A673 (cell line): ENCODE results near the gene ZBTB44. TPM values are rescaled to one million over a fixed set of nuclear protein-coding genes. Genes with fewer than 3 reads are reported as not detected.
"Not testable (repeated sequence)": the region's sequence is repeated elsewhere in the genome, so short reads cannot be mapped to it uniquely, and the experiment has no call there.

Experiments used
- BruUV-seq: library from RNA; stranded (reverse); fragments of 400-500 nt; replicated peaks from 2 replicates; lab custom pipeline; 2021; lab: Mats Ljungman, UMichigan
- CTCF ChIA-PET: fragments of 300-600 bp; sonication (Branson Sonifier 250); formaldehyde crosslinking; loops from one replicate; lab custom pipeline; 2022; ENCODE audit warnings: antibody characterized with exemption; lab: Charles Lee
- POLR2A ChIA-PET: fragments of 300-600 bp; sonication (Branson Sonifier 250); formaldehyde crosslinking; loops from one replicate; lab custom pipeline; 2022; ENCODE audit warnings: antibody characterized with exemption; ENCODE audit not compliant: low non-redundant PET; lab: Charles Lee
- DNase-seq: peaks from one replicate; pipeline ENCODE4 v3.0.0-alpha.2; 2015; ENCODE audit warnings: low spot score
- H3K27ac ChIP-seq: fragments of 200-600 bp; sonication (generic); 2 replicates; pipeline ENCODE4 v1.5.1; 2016; ENCODE audit warnings: mixed run types, low read depth, mild to moderate bottlenecking, mixed read lengths, antibody characterized with exemption, low read length; ENCODE audit not compliant: poor library complexity, severe bottlenecking
- H3K27me3 ChIP-seq: fragments of 200-600 bp; sonication (generic); replicated peaks from 2 replicates; pipeline ENCODE4 v1.6.1; 2017; ENCODE audit warnings: mixed run types, low read depth, mild to moderate bottlenecking, mixed read lengths, antibody characterized with exemption, low read length; ENCODE audit not compliant: insufficient read depth, poor library complexity
- H3K36me3 ChIP-seq: fragments of 200-600 bp; sonication (generic); 2 replicates; pipeline ENCODE4 v1.6.1; 2016; ENCODE audit warnings: mixed run types, mild to moderate bottlenecking, mixed read lengths, antibody characterized with exemption, low read length; ENCODE audit not compliant: insufficient read depth, poor library complexity, severe bottlenecking
- H3K4me1 ChIP-seq: fragments of 200-600 bp; sonication (generic); 2 replicates; pipeline ENCODE4 v1.6.1; 2017; ENCODE audit warnings: mixed run types, mild to moderate bottlenecking, mixed read lengths, antibody characterized with exemption, low read length; ENCODE audit not compliant: insufficient read depth, poor library complexity, severe bottlenecking
- H3K4me3 ChIP-seq: fragments of 200-600 bp; sonication (generic); 2 replicates; pipeline ENCODE4 v1.5.1; 2016; ENCODE audit warnings: low read depth, mixed run types, mild to moderate bottlenecking, mixed read lengths, low read length; ENCODE audit not compliant: poor library complexity, severe bottlenecking
- H3K9me3 ChIP-seq: fragments of 200-600 bp; sonication (generic); 2 replicates; pipeline ENCODE4 v1.6.1; 2016; ENCODE audit warnings: mixed run types, low read depth, mild to moderate bottlenecking, mixed read lengths, antibody characterized with exemption, low read length; ENCODE audit not compliant: poor library complexity, severe bottlenecking
- EZH2 ChIP-seq: fragments of 200-600 bp; sonication (generic); IDR thresholded peaks from 2 replicates; pipeline ENCODE4 v1.6.1; 2017; ENCODE audit warnings: borderline replicate concordance, low read depth, mild to moderate bottlenecking, mixed read lengths, antibody characterized with exemption, low read length; ENCODE audit not compliant: poor library complexity, severe bottlenecking
- intact Hi-C: fragments of 100-400 bp; cut with micrococcal nuclease; formaldehyde crosslinking; loops from one replicate; pipeline ENCODE4 v1.10.0; 2022; ENCODE audit not compliant: unreplicated experiment
- total RNA-seq: library from RNA; stranded (reverse); gene quantifications from 2 replicates; pipeline ENCODE4 v1.2.3, GENCODE V29; 2021
- TF ChIP-seq, protein P1 (sequence below): fragments of 300-800, 200-600 bp; sonication (generic); conservative IDR thresholded peaks from 2 replicates; pipeline ENCODE4 v1.5.1; 2017; ENCODE audit warnings: low read depth, mild to moderate bottlenecking, antibody characterized with exemption, low read length, moderate library complexity, mixed read lengths

The ZBTB44 gene
- total RNA-seq, 1 experiment from 2014 or later = 37.0 TPM

DNA sequence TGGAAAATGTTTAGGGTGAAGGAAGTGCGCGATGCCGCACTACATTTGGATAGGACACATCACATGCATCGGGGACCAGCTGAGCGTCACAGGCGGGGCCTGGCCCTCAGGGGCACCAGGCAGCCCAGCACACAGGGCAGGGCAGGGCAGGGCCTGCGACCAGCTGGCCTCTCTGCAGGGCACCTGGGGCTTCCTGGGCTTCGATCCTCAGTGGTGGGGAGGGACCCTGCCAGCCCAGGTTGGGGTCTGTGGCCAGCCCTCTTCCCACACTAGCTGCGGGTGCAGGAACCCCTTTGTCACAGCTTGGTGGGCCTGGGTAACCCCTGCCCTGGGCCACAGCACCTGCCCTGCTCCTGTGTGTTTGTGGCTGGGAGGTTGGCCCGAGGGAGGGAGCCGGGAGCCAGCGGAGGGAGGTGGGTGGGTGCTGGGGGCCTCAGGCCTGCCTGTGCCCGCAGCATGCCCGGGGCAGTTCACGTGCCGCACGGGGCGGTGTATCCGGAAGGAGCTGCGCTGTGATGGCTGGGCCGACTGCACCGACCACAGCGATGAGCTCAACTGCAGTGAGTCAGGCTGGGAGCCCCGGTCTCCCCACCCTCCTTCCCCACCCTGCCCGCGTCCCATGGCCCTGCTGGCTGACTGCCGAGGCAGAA is 117.2 kb downstream of the ZBTB44 start:
- no peaks in the 10 kb centered on the region for H3K36me3 ChIP-seq
- DNase-seq = no peak
- H3K4me1 ChIP-seq = no peaks in the 10 kb centered on the region
- CTCF ChIA-PET = no interaction called here
- POLR2A ChIA-PET = no interaction called here
- H3K9me3 ChIP-seq = no peaks in the 10 kb centered on the region
- no peak overlapping the region for H3K27ac ChIP-seq
- H3K27me3 ChIP-seq = no peaks in the 10 kb centered on the region
- BruUV-seq = no TSS peak
- no peak overlapping the region for H3K4me3 ChIP-seq
- intact Hi-C loops = no loop called here
- TF ChIP-seq, protein P1, sequence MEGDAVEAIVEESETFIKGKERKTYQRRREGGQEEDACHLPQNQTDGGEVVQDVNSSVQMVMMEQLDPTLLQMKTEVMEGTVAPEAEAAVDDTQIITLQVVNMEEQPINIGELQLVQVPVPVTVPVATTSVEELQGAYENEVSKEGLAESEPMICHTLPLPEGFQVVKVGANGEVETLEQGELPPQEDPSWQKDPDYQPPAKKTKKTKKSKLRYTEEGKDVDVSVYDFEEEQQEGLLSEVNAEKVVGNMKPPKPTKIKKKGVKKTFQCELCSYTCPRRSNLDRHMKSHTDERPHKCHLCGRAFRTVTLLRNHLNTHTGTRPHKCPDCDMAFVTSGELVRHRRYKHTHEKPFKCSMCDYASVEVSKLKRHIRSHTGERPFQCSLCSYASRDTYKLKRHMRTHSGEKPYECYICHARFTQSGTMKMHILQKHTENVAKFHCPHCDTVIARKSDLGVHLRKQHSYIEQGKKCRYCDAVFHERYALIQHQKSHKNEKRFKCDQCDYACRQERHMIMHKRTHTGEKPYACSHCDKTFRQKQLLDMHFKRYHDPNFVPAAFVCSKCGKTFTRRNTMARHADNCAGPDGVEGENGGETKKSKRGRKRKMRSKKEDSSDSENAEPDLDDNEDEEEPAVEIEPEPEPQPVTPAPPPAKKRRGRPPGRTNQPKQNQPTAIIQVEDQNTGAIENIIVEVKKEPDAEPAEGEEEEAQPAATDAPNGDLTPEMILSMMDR = no peak
- TF ChIP-seq EZH2 = no peak

DNA sequence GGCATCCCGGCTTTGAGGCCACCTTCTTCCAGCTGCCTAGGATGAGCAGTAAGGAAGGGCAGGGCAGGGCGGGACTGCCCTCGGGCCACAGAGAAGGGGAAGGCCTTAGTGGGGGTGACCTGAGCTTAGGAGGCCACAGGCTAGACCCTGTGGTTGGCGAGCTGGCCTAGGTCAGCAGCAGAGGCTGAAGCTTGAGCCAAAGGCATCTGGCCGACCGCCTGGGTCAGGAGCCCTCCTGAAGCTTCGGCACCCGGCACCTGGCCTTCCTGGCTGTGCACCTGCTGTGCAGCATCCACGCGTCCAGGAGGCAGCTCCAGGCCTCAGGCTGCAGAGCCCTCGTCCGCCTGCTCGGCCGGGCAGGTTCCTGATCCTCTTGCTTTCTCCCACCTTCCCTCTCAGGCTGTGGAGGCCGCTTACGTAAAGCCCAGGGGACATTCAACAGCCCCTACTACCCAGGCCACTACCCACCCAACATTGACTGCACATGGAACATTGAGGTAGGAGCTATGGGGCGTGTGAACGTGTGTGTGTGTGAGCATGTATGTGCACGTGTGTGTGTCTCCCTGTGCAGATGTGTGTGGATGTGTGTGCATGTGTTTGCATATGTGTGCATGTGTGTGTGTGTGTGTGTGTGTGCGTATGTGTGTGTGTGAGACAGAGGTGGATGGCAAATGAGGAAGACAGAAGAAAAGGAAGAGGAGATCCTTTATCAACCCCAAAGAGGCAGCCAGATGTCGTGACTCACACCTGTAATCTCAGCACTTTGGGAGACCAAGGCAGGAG is 120.3 kb downstream of the ZBTB44 start:
- H3K36me3 ChIP-seq = no peaks in the 10 kb centered on the region

DNA sequence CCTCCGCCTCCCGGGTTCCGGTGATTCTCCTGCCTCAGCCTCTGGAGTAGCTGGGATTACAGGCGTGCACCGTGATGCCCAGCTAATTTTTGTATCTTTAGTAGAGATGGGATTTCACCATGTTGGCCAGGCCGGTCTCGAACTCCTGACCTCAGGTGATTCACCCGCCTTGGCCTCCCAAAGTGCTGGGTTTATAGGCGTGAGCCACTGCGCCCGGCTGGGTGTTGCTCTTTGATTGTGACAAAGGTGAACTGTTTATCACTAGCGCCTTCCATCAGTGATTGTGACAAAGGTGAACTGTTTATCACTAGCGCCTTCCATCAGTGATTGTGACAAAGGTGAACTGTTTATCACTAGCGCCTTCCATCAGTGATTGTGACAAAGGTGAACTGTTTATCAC is 121.2 kb downstream of the ZBTB44 start:
- H3K27me3 ChIP-seq, H3K9me3 ChIP-seq, CTCF ChIA-PET, BruUV-seq, H3K36me3 ChIP-seq, H3K27ac ChIP-seq, POLR2A ChIA-PET, DNase-seq, H3K4me3 ChIP-seq: not testable (repeated sequence)
- H3K4me1 ChIP-seq = peaks cover 16% of the 10 kb centered on the region
- intact Hi-C loops = loop anchor here (2.0 kb wide), 1 partner anchor 77 kb away; no protein-coding TSS in a partner anchor

More for the DNA sequence above, 120.3 kb downstream of the ZBTB44 start:
- Histone ChIP-seq H3K27me3 (no peaks in the 10 kb centered on the region), H3K27ac (no peak overlapping the region), H3K4me1 (peaks cover 16% of the 10 kb centered on the region), H3K9me3 (no peaks in the 10 kb centered on the region), H3K4me3 (no peak overlapping the region)
- ChIA-PET POLR2A (no interaction called here), CTCF (interaction anchor here (0.7 kb wide), 1 partner anchor 18 kb away, joined by 3 read pairs; no protein-coding TSS in a partner anchor)
- no TSS peak for BruUV-seq
- no peak for DNase-seq
- TF ChIP-seq EZH2 = no peak
- TF ChIP-seq, protein P1 = no peak
- intact Hi-C loops = no loop called here
